ENCODE results near the gene NUP62. TPM values are rescaled to one million over a fixed set of nuclear protein-coding genes. Genes with fewer than 3 reads are reported as not detected.

Gene NUP62
- polyA plus RNA-seq, 1 donor from 2014 or later = 62.9 TPM

GRCh38 chr19:49939721-49940481, 10.6 kb upstream of the NUP62 start:
- Mint-ChIP-seq H3K9me3 (no peaks in the 10 kb centered on the region), H3K36me3 (no peaks in the 10 kb centered on the region), H3K4me3 (no peak overlapping the region), H3K27me3 (peaks cover 4% of the 10 kb centered on the region), H3K27ac (peak overlapping the region in 1 of 3 donors; percentile 43), H3K4me1 (peaks cover 2 to 11% (median 7%) of the 10 kb centered on the region in 3 donors)

GRCh38 chr19:49938662-49939061, 9.4 kb upstream of the NUP62 start:
- Mint-ChIP-seq H3K27ac (no peak overlapping the region), H3K27me3 (no peaks in the 10 kb centered on the region), H3K4me3 (no peak overlapping the region), H3K9me3 (no peaks in the 10 kb centered on the region), H3K4me1 (peaks cover 0 to 8% (median 3%) of the 10 kb centered on the region in 3 donors), H3K36me3 (no peaks in the 10 kb centered on the region)

GRCh38 chr19:49937750-49938381, 8.6 kb upstream of the NUP62 start:
- H3K4me3 Mint-ChIP-seq = no peak overlapping the region
- no peaks in the 10 kb centered on the region for H3K9me3 Mint-ChIP-seq
- H3K27ac Mint-ChIP-seq = no peak overlapping the region
- no peaks in the 10 kb centered on the region for H3K36me3 Mint-ChIP-seq
- H3K4me1 Mint-ChIP-seq = peaks cover 3 to 8% (median 5%) of the 10 kb centered on the region in 3 donors
- no peaks in the 10 kb centered on the region for H3K27me3 Mint-ChIP-seq

GRCh38 chr19:49936549-49936948, 7.2 kb upstream of the NUP62 start:
- H3K4me1 Mint-ChIP-seq = peaks cover 6 to 8% (median 7%) of the 10 kb centered on the region in 3 donors
- H3K36me3 Mint-ChIP-seq = no peaks in the 10 kb centered on the region
- H3K9me3 Mint-ChIP-seq = no peaks in the 10 kb centered on the region
- peak overlapping the region in 1 of 3 donors; percentile 12 for H3K27ac Mint-ChIP-seq
- H3K4me3 Mint-ChIP-seq = no peak overlapping the region
- H3K27me3 Mint-ChIP-seq = no peaks in the 10 kb centered on the region

GRCh38 chr19:49933643-49934042, 4.3 kb upstream of the NUP62 start:
- peaks cover 0 to 7% (median 0%) of the 10 kb centered on the region in 3 donors for H3K9me3 Mint-ChIP-seq
- H3K4me3 Mint-ChIP-seq = no peak overlapping the region
- peaks cover 4% of the 10 kb centered on the region for H3K27me3 Mint-ChIP-seq
- no peaks in the 10 kb centered on the region for H3K36me3 Mint-ChIP-seq
- H3K27ac Mint-ChIP-seq = peak overlapping the region in 2 of 3 donors; percentile 40 to 65
- H3K4me1 Mint-ChIP-seq = peaks cover 14 to 25% (median 17%) of the 10 kb centered on the region in 3 donors

- peaks cover 19 to 32% (median 22%) of the 10 kb centered on the region in 3 donors for H3K4me1 Mint-ChIP-seq
- peaks cover 6% of the 10 kb centered on the region for H3K27me3 Mint-ChIP-seq
- no peak overlapping the region for H3K4me3 Mint-ChIP-seq
- H3K36me3 Mint-ChIP-seq = no peaks in the 10 kb centered on the region
- no peak overlapping the region for H3K27ac Mint-ChIP-seq
- peaks cover 0 to 7% (median 0%) of the 10 kb centered on the region in 3 donors for H3K9me3 Mint-ChIP-seq
Measured at GRCh38 chr19:49932731-49933131, 3.4 kb upstream of the NUP62 start.

- Mint-ChIP-seq H3K4me1 (peaks cover 23 to 38% (median 28%) of the 10 kb centered on the region in 3 donors), H3K27ac (peak overlapping the region in 1 of 3 donors; percentile 98), H3K36me3 (peaks cover 2% of the 10 kb centered on the region), H3K9me3 (peaks cover 0 to 7% (median 0%) of the 10 kb centered on the region in 3 donors), H3K27me3 (peaks cover 6% of the 10 kb centered on the region), H3K4me3 (peak overlapping the region in 2 of 4 donors; percentile 18 to 54)
Measured at GRCh38 chr19:49932041-49932451, 2.7 kb upstream of the NUP62 start.

- peaks cover 6% of the 10 kb centered on the region for H3K27me3 Mint-ChIP-seq
- peaks cover 0 to 7% (median 0%) of the 10 kb centered on the region in 3 donors for H3K9me3 Mint-ChIP-seq
- H3K27ac Mint-ChIP-seq = peak overlapping the region in 2 of 3 donors; percentile 73 to 98
- peaks cover 2% of the 10 kb centered on the region for H3K36me3 Mint-ChIP-seq
- peaks cover 23 to 36% (median 29%) of the 10 kb centered on the region in 3 donors for H3K4me1 Mint-ChIP-seq
- peak overlapping the region in 1 of 4 donors; percentile 96 for H3K4me3 Mint-ChIP-seq
Measured at GRCh38 chr19:49931293-49932040, 2.2 kb upstream of the NUP62 start.

GRCh38 chr19:49930483-49931011, 1.2 kb upstream of the NUP62 start:
- peaks cover 24 to 36% (median 32%) of the 10 kb centered on the region in 3 donors for H3K4me1 Mint-ChIP-seq
- H3K36me3 Mint-ChIP-seq = peaks cover 2% of the 10 kb centered on the region
- H3K27ac Mint-ChIP-seq = peak overlapping the region; percentile 98 to 100 (median 100)

GRCh38 chr19:49929611-49930482, 543 bp upstream of the NUP62 start:
- peaks cover 6% of the 10 kb centered on the region for H3K27me3 Mint-ChIP-seq
- H3K4me1 Mint-ChIP-seq = peaks cover 27 to 36% (median 33%) of the 10 kb centered on the region in 3 donors
- H3K27ac Mint-ChIP-seq = peak overlapping the region; percentile 98 to 100 (median 100)
- H3K4me3 Mint-ChIP-seq = peak overlapping the region; percentile 96 to 100 (median 98)
- peaks cover 0 to 7% (median 0%) of the 10 kb centered on the region in 3 donors for H3K9me3 Mint-ChIP-seq
- H3K36me3 Mint-ChIP-seq = peaks cover 2% of the 10 kb centered on the region

More at GRCh38 chr19:49930483-49931011, 1.2 kb upstream of the NUP62 start:
- H3K4me3 Mint-ChIP-seq = peak overlapping the region; percentile 61 to 100 (median 98)
- H3K27me3 Mint-ChIP-seq = peaks cover 6% of the 10 kb centered on the region
- peaks cover 0 to 7% (median 0%) of the 10 kb centered on the region in 3 donors for H3K9me3 Mint-ChIP-seq

GRCh38 chr19:49927526-49928264, 1.6 kb downstream of the NUP62 start:
- H3K27ac Mint-ChIP-seq = peak overlapping the region; percentile 64 to 100 (median 98)
- H3K36me3 Mint-ChIP-seq = peaks cover 2% of the 10 kb centered on the region
- H3K9me3 Mint-ChIP-seq = peaks cover 0 to 7% (median 0%) of the 10 kb centered on the region in 3 donors
- H3K4me1 Mint-ChIP-seq = peaks cover 27 to 42% (median 31%) of the 10 kb centered on the region in 3 donors
- peaks cover 6% of the 10 kb centered on the region for H3K27me3 Mint-ChIP-seq
- peak overlapping the region; percentile 96 to 100 (median 98) for H3K4me3 Mint-ChIP-seq

GRCh38 chr19:49926515-49926914, 2.8 kb downstream of the NUP62 start:
- H3K4me3 Mint-ChIP-seq = peak overlapping the region in 1 of 4 donors; percentile 32
- H3K9me3 Mint-ChIP-seq = peaks cover 0 to 7% (median 0%) of the 10 kb centered on the region in 3 donors
- H3K4me1 Mint-ChIP-seq = peaks cover 31 to 43% (median 31%) of the 10 kb centered on the region in 3 donors
- no peak overlapping the region for H3K27ac Mint-ChIP-seq
- peaks cover 2% of the 10 kb centered on the region for H3K36me3 Mint-ChIP-seq
- peaks cover 6% of the 10 kb centered on the region for H3K27me3 Mint-ChIP-seq

GRCh38 chr19:49925486-49925885, 3.8 kb downstream of the NUP62 start:
- H3K36me3 Mint-ChIP-seq = peaks cover 2% of the 10 kb centered on the region
- H3K27me3 Mint-ChIP-seq = peaks cover 6% of the 10 kb centered on the region
- H3K4me3 Mint-ChIP-seq = peak overlapping the region in 1 of 4 donors; percentile 27
- H3K4me1 Mint-ChIP-seq = peaks cover 27 to 45% (median 33%) of the 10 kb centered on the region in 3 donors
- H3K9me3 Mint-ChIP-seq = peaks cover 0 to 5% (median 0%) of the 10 kb centered on the region in 3 donors
- peak overlapping the region in 1 of 3 donors; percentile 85 for H3K27ac Mint-ChIP-seq
